Upper lobe of right lung (tissue), 1 donor: ENCODE results near the gene LCN6. TPM values are rescaled to one million over a fixed set of nuclear protein-coding genes. Genes with fewer than 3 reads are reported as not detected.

ENCODE experiments used
- ATAC-seq: fragments of 200-7000 bp; cut with Tn5 transposase; one replicate; pipeline ENCODE4 v1.9.1; 2020; ENCODE audit warnings: mild to moderate bottlenecking, moderate library complexity
- DNase-seq: peaks from one replicate; pipeline ENCODE4 v3.0.0-alpha.2; 2020
- H3K27ac ChIP-seq: fragments of 200-600 bp; one replicate; pipeline ENCODE4 v1.8.0; 2022
- H3K27me3 ChIP-seq: fragments of 200-600 bp; one replicate; pipeline ENCODE4 v1.8.0; 2022; ENCODE audit warnings: mild to moderate bottlenecking
- H3K36me3 ChIP-seq: fragments of 200-600 bp; one replicate; pipeline ENCODE4 v1.8.0; 2022
- H3K4me1 ChIP-seq: fragments of 200-600 bp; one replicate; pipeline ENCODE4 v1.8.0; 2022
- H3K4me3 ChIP-seq: fragments of 200-600 bp; one replicate; pipeline ENCODE4 v1.8.0; 2022; ENCODE audit warnings: mild to moderate bottlenecking
- H3K9me3 ChIP-seq: fragments of 200-600 bp; one replicate; pipeline ENCODE4 v1.8.0; 2022
- CTCF ChIP-seq: fragments of 200-600 bp; IDR thresholded peaks from one replicate; pipeline ENCODE4 v1.8.0; 2022; ENCODE audit warnings: antibody characterized with exemption
- intact Hi-C: fragments of 100-400 bp; cut with DNase I; formaldehyde crosslinking; loops from one replicate; pipeline ENCODE4 v1.11.0; 2022
- total RNA-seq: library from RNA; stranded (reverse); fragmentation: NEBNext Ultra II Directional; extraction: Animal tissue kit (Norgen Biotek cat#: 25700); gene quantifications from one replicate; pipeline ENCODE4 v1.2.1, GENCODE V29; 2021
- donor health status: DM: no; HTN: yes; CAD: no; lungs with severe emphysema.

The LCN6 gene
- total RNA-seq, 1 donor from 2014 or later, result 21.5 TPM

- Histone ChIP-seq H3K4me3 (no peak overlapping the region), H3K36me3 (no peaks in the 10 kb centered on the region), H3K27me3 (no peaks in the 10 kb centered on the region), H3K27ac (no peak overlapping the region), H3K9me3 (no peaks in the 10 kb centered on the region), H3K4me1 (peaks cover 11% of the 10 kb centered on the region)
- no peak for DNase-seq
- no peak for ATAC-seq
- TF ChIP-seq CTCF, result no peak
- intact Hi-C loops, result no loop called here
Observed at GRCh38 chr9:136750526-136750925, 2.2 kb upstream of the LCN6 start.

GRCh38 chr9:136748666-136749611, 614 bp upstream of the LCN6 start:
- H3K4me1 ChIP-seq, result peaks cover 11% of the 10 kb centered on the region
- intact Hi-C loops, result no loop called here
- peak overlapping the region; percentile 58 for H3K27ac ChIP-seq
- H3K36me3 ChIP-seq, result no peaks in the 10 kb centered on the region
- no peak for TF ChIP-seq CTCF
- ATAC-seq (peak; percentile 43), DNase-seq (peak; percentile 81)
- no peak overlapping the region for H3K4me3 ChIP-seq
- H3K9me3 ChIP-seq, result no peaks in the 10 kb centered on the region
- peaks cover 5% of the 10 kb centered on the region for H3K27me3 ChIP-seq

GRCh38 chr9:136747161-136748060, 914 bp downstream of the LCN6 start:
- peaks cover 13% of the 10 kb centered on the region for H3K4me1 ChIP-seq
- no peaks in the 10 kb centered on the region for H3K36me3 ChIP-seq
- peaks cover 20% of the 10 kb centered on the region for H3K27me3 ChIP-seq
- ATAC-seq (no peak), DNase-seq (no peak)
- TF ChIP-seq CTCF, result no peak
- H3K27ac ChIP-seq, result no peak overlapping the region
- no peak overlapping the region for H3K4me3 ChIP-seq
- H3K9me3 ChIP-seq, result no peaks in the 10 kb centered on the region
- intact Hi-C loops, result no loop called here

GRCh38 chr9:136746621-136747020, 1.7 kb downstream of the LCN6 start:
- DNase-seq (no peak), ATAC-seq (no peak)
- Histone ChIP-seq H3K27me3 (peaks cover 28% of the 10 kb centered on the region), H3K4me3 (no peak overlapping the region), H3K36me3 (no peaks in the 10 kb centered on the region), H3K27ac (no peak overlapping the region), H3K9me3 (no peaks in the 10 kb centered on the region), H3K4me1 (peaks cover 21% of the 10 kb centered on the region)
- no peak for TF ChIP-seq CTCF
- intact Hi-C loops, result no loop called here

GRCh38 chr9:136746155-136746490, 2.2 kb downstream of the LCN6 start:
- H3K27me3 ChIP-seq, result peaks cover 31% of the 10 kb centered on the region
- no peak for ATAC-seq
- no peak for DNase-seq
- no peak overlapping the region for H3K27ac ChIP-seq
- no peaks in the 10 kb centered on the region for H3K36me3 ChIP-seq
- no peaks in the 10 kb centered on the region for H3K9me3 ChIP-seq
- H3K4me1 ChIP-seq, result peaks cover 26% of the 10 kb centered on the region
- intact Hi-C loops, result no loop called here
- TF ChIP-seq CTCF, result no peak
- no peak overlapping the region for H3K4me3 ChIP-seq
